Activated CD4-positive, CD25-positive, alpha-beta regulatory T cell treated with anti-CD3 and anti-CD28 coated beads, Interleukin-2, amount 50 U/mL, for 24 hours (primary cell): ENCODE results near the gene SERPINA4.
"Not testable (repeated sequence)": the region's sequence is repeated elsewhere in the genome, so short reads cannot be mapped to it uniquely, and the experiment has no call there.

Experiments
- ATAC-seq, 2 donors: fragments of 150-1000 bp; cut with Tn5 transposase; one replicate each; pipeline ENCODE4 v1.10.0; 2021; ENCODE audit warnings: mild to moderate bottlenecking in 1 of 2, moderate library complexity in 1 of 2

Gene SERPINA4

DNA sequence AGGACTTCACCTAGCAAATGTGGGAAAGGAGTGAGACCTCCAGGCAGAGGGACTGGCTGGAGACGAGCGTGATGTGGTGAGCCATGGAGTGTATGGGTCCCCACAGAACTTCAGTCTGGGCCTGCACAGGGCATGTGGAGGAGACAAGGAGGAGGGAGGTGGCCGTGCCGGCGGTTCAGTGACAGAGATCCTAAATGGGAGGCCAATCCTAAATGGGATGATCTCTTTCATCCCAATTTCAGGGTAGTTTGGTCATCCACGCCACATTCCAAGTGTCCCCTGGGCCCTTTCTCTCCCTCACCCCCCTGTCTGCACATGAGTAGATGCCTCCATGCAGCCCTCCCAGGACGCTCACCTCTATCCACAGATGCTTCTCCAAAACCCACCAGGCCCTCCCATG, 33.2 kb downstream of the SERPINA4 start:
- no peak for ATAC-seq

DNA sequence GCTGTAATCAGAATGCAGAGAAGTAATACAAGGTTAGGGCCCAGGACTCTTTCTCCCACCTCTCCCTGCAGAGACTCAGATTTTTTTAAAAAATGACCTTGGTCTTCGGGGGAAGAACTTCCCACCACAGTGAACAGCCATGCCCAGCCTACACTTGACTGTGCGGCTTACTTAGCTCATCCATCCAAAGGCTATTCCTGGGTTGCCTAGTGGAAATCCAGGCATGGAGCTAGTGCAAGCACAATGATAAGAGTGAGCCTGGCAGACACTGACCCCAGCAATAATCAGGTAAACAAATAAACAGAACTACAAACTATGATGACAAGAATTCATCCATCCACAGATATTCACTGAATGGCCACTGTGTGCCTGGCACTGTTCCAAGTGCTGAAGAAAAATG, 34.7 kb downstream of the SERPINA4 start:
- no peak for ATAC-seq

- no peak for ATAC-seq
Measured at GRCh38 chr14:94596361-94596760, 35.1 kb downstream of the SERPINA4 start.

DNA sequence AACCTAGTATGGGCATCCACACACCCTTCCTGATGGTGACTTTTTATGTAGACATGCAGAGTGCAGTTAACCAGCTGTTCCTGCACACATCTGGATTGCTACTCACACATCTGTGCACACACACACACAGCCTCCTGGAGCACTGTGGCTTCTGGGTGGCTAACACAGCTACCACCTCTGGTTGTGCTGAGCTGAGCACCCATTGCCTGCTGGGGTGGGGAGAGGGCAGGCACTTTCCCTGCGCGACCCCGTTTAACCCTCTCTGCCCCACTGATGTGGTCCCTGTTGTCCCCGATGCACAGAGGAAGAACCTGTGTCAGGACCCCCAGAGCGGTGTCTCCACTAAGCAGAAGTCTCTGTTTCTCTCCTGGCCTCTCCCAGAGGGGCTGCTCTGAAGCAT, 36.5 kb downstream of the SERPINA4 start:
- no peak for ATAC-seq

DNA sequence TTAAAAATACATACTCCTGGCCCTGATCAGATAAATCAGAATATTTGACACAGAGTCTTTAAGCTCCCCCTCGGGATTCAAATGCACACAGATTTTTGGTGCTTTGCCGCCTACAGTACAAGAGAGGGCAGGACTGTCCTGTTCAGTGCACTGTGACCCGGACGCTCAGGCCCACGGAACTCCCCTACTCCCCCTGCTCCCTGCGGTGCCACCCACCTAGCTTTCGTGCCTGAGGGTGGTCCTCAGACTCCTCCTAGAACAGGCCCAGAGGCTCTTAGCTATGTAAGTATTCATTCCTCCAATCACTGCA, 37.2 kb downstream of the SERPINA4 start:
- no peak for ATAC-seq

GRCh38 chr14:94598816-94599655, 37.8 kb downstream of the SERPINA4 start:
- no peak for ATAC-seq

GRCh38 chr14:94599656-94600004, 38.4 kb downstream of the SERPINA4 start:
- no peak for ATAC-seq

DNA sequence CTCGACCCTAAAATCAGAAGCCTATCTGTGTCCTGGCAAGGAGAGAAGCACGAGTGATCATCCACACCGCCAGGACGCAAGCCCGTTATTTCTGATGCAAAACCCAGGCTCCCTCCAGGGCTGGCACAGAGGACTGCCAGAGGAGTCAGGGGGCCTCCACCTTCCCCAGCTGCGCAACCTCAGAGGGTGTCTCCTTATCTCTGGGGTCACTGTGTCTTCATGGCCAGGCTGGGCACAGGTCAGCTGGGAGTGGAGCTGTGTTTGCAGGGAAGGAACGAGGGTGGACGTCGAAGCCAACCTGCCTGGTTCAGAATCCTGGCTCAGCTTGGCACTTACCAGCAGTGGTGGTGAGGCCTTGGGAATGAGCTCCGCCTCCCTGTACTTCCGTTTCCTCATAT, 38.9 kb downstream of the SERPINA4 start:
- ATAC-seq, result no peak

GRCh38 chr14:94601884-94602391, 40.7 kb downstream of the SERPINA4 start:
- no peak for ATAC-seq

GRCh38 chr14:94602722-94603121, 41.5 kb downstream of the SERPINA4 start:
- ATAC-seq, result no peak

GRCh38 chr14:94605361-94605760, 44.1 kb downstream of the SERPINA4 start:
- ATAC-seq, result no peak

GRCh38 chr14:94608966-94609365, 47.7 kb downstream of the SERPINA4 start:
- ATAC-seq, result not testable (repeated sequence)

DNA sequence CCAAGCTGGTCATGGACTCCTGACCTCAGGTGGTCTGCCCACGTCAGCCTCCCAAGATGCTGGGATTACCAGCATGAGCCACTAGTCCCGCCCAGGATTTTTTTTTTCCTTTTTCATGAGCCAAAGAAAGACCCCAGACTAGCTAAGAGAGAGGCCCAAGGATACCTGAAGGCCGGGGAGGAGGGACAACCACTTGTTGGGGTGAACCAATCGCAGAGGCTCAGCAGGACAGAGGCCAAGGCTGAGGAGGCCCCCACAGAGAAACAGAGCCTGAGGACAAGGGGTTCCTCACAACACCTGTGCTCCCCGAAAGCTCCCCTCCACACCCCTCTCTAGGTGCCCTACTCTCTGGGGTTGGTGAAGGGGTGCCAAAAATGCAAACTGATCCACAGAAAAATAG, 49.9 kb downstream of the SERPINA4 start:
- no peak for ATAC-seq

DNA sequence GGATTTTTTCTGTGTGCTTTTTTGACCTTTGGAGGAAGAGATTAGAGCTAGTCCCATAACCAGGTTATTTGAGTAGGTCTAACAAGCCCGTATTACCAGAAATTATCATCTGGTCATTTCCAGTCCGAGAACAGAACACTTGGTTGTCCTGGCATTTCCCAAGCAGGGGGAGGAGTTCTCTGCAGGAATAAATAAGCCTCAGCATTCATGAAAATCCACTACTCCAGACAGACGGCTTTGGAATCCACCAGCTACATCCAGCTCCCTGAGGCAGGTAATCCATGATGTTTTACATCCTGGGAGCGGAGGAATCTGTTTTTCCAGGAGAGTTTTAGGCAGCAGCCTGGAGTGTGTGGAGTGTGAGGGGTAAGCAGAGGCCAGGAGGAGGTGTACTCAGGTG, 50.9 kb downstream of the SERPINA4 start, which contains the start of gene SERPINA3:
SERPINA3 (plus strand) TSS at position 218 of the 400 bp plus-strand sequence. CDS start 2,051 bp downstream, outside the sequence.
- no peak for ATAC-seq

DNA sequence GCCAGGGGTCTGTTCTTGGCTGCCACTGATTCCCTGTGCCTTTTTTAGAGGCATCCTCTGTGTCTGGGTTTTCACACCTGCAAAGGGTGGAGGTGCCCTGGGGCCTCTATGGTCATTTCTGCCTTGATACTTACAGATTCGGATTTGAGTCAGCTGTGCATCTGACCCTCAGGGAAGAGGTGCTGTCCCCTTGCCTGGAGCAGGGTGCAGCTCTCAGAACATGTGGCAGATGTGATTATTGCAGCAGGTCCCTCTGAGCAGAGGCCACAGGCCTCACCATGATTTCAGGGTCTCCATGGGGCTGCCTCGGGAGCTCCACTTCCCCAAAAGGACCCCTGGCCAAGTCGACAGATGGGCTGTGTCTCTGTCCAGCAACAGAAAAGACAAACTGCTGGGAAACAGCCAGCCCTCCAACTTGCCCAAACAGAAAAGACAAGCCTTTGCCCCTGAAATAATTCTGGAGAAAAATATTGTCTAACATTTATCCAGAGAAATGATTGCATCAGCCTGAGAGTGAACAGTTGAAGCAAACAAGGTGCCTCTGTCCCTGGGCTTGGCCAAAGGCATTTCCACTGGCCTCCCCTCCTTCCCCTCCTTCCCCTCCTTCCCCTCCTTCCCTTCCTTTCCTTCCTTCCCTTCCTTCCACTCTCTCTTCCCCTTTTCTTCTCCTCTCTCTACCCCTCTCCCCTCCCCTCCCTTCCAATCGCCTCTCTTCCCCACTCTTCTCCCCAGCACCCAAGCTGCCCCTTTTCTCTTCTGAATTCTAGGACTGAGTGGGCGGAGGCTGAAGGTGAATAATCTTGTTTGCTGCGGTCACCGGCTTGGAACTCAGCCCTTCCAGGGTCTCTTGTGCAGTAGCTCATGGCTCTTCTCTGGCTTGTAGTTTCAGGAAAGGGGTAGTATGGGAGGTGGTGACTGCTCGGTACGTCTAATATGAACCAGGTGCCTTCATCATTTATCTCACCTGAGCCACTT, 51.6 kb downstream of the SERPINA4 start:
- no peak for ATAC-seq

DNA sequence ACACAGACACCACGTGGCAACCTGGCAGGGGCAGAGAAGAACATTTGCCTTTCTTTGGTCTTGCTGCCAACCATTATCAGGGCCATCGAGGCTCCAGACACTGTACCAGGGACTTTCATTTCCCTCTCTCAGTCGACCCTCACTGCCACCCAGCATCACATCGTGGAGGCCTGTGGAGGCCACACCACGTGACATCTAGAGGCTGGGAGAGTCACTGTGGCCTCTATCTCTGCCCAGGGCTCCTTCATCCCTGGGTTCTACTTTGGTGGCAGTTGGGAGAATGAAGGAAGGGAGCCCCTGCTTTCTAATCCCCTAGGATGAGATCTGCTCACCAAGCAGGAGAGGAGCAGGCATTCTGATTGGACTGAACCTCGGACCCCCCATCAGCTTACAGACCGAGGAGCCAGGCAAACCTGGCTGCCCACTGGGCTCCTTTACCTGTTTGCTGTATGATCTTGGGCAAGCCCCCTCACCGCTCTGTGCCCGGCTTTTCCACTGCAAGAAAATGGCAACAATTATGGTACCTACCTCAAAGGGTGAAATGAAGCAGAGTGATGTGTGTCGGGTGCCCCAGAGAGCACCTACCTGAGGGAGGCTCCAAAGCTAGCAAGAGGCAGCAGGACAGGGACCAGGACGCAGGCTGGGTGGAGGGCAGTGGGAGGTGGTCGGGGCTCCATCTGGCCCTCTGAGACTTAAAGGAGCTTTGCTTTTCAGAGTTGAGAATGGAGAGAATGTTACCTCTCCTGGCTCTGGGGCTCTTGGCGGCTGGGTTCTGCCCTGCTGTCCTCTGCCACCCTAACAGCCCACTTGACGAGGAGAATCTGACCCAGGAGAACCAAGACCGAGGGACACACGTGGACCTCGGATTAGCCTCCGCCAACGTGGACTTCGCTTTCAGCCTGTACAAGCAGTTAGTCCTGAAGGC, 52.7 kb downstream of the SERPINA4 start:
- no peak for ATAC-seq

GRCh38 chr14:94614802-94615201, 53.6 kb downstream of the SERPINA4 start:
- no peak for ATAC-seq

DNA sequence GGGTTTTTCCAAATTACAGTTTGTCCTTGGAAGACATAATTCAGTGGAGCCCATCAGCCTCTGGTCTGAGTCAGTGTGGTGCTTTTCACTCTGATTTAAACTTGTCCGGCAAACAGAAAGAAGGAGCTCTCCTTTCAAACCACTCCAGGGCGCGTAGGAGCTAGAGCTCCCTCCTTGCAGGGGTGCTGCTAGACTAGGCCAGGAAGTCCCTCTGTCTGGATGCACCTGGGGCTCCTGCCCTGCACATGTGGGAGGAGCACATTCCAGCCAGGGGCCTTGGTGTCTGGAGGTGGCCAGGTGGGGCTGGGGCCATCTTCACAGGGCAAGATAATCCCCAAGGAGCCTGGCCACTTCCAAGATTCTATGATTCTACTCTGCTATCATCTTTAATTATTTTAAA, 54.0 kb downstream of the SERPINA4 start:
- no peak for ATAC-seq

DNA sequence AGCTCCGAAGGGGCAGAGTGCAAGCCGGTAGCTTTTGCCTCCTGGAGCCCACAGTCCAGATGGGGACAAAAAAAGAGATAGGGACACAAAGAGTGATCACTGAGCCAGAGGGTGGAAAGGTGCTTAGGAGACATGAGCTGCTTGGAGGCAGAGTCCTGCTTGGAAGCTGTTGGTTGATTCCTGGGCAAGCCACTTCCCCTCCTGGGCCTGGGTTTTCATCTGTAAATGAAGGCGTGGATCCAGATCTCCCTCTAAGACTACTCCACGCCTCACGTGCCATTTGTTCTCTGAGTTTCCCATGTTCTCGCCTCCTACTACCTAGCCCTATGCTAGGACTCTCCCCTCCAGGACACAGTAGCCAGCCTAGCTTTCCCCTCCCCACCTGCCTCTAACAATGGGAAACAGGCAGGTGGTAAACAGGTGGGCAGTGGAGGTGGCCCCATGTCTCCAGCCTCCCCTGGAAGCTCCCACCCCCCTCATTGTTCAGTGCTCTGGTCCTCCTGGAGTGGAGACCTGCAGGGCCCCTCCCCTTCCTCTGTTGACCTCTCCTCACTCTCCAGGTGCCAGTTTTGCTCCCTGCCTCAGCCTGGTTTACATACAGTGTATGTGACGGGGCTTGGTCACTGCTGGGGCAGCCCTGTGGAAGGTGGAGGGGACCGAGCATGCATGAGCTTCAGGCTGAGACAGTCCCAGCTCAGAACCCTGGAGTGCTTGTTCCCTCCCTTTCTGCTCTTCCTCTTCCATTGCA, 54.8 kb downstream of the SERPINA4 start:
- ATAC-seq, result no peak

- ATAC-seq, result no peak
Measured at GRCh38 chr14:94617366-94617941, 56.2 kb downstream of the SERPINA4 start.
